ENCODE results near the gene GTPBP1. TPM values are rescaled to one million over a fixed set of nuclear protein-coding genes. Genes with fewer than 3 reads are reported as not detected.

Gene GTPBP1
- total RNA-seq, 1 experiment from 2014 or later: 108 TPM

DNA sequence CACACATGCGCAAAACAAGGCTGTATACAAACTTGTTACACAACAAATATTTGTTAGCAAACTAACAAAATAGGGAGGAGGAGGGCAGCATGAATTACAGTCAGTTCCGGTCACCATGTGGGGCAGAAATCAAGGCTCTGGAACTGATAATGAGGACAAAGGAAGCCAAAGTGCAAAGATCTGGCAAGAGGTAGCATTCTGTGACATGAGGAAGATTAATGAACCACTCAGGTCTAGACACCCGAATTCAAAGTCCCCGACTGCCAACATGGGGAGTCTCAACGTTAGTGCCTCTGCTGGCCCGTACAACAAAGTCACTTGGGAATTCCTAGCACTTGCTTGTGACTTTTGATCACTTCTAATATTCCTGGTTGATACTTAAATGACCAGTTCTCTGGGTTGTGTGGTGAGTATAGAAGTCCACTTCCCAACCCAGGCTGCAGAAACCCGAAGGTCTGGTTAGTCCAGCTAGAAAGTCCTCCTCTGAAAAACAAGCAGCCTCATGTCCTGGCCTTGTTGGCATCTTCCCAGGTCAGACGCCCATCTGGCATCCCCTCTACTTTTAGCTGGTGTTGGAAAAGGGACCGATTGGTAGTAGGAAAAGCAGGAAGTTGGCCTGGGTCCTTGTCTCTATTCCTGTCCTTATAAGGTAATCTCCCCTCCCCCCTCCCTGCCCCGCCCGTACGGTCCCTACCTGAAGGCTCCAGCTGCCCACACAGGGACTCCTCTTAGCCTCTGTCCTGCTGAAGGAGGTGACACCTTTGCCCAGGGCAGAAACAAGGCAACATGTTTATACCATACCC, 48.4 kb downstream of the GTPBP1 start:
- Mint-ChIP-seq H3K27ac (peak overlapping the region in 1 of 3 experiments; percentile 75; a peak in 1 of 7 replicates), H3K27me3 (ENCODE audit: low read depth) (peaks cover 5% of the 10 kb centered on the region), H3K4me1 (peaks cover 23 to 25% of the 10 kb centered on the region in 2 experiments), H3K36me3 (ENCODE audit: insufficient read depth in 1 of 3, low read depth in 3 of 3) (peaks cover 0 to 15% (median 5%) of the 10 kb centered on the region in 3 experiments; a peak in 4 of 7 replicates), H3K4me3 (peak overlapping the region; percentile 61 to 83), H3K9me3 (no peaks in the 10 kb centered on the region)
- Histone ChIP-seq H2AK5ac (ENCODE audit: insufficient read length, low read length) (no peak overlapping the region), H3K56ac (ENCODE audit: insufficient read length, low read depth, low read length) (no peak overlapping the region), H3K9ac (ENCODE audit: extremely low read depth, insufficient read length, low read length) (no peak overlapping the region), H3K14ac (ENCODE audit: insufficient read depth, low read length) (peak overlapping the region; percentile 54; the same call in 1 of the 2 replicates), H3K9me3 (ENCODE audit: control insufficient read depth, low read depth, low read length) (no peaks in the 10 kb centered on the region), H2BK5ac (ENCODE audit: insufficient read length, low read length) (no peak overlapping the region), H2BK12ac (ENCODE audit: insufficient read length, low read depth, low read length) (no peak overlapping the region), H3K4me1 (ENCODE audit: insufficient read depth, low read length) (peaks cover 5% of the 10 kb centered on the region; the same call in 1 of the 2 replicates), H3T11ph (ENCODE audit: low read length) (no peak overlapping the region), H3K4ac (ENCODE audit: low read depth, low read length) (no peak overlapping the region), H3K18ac (ENCODE audit: insufficient read length, low read depth, low read length) (peak overlapping the region; percentile 27), H3K23ac (ENCODE audit: insufficient read length, low read depth, low read length) (no peak overlapping the region), H3K27me3 (ENCODE audit: insufficient read depth, low read length) (no peaks in the 10 kb centered on the region; the same call in 1 of the 2 replicates), H3K23me2 (ENCODE audit: insufficient read length, low read depth, low read length, poor library complexity, severe bottlenecking) (peaks cover 9% of the 10 kb centered on the region), H3K79me1 (ENCODE audit: insufficient read depth, low read depth, low read length, poor library complexity, severe bottlenecking) (no peaks in the 10 kb centered on the region), H2AFZ (ENCODE audit: low read length) (no peak overlapping the region), H2BK120ac (ENCODE audit: low read depth, low read length, poor library complexity, severe bottlenecking) (no peak overlapping the region), H2BK15ac (ENCODE audit: low read depth, low read length) (no peak overlapping the region), H2BK20ac (ENCODE audit: low read depth, low read length, poor library complexity, severe bottlenecking) (no peak overlapping the region), H4K91ac (ENCODE audit: insufficient read length, low read depth, low read length) (no peak overlapping the region), H4K5ac (ENCODE audit: insufficient read length, low read depth, low read length) (no peak overlapping the region), H3K4me2 (ENCODE audit: insufficient read depth, insufficient read length, low read length) (peak overlapping the region; percentile 57), H3K27ac (ENCODE audit: insufficient read length, low read depth, low read length) (no peak overlapping the region), H4K8ac (replicated peaks; ENCODE audit: insufficient read length, low read depth, low read length) (no peak overlapping the region), H3K79me2 (ENCODE audit: insufficient read depth, low read length) (no peaks in the 10 kb centered on the region), H4K20me1 (ENCODE audit: control insufficient read depth, insufficient read depth, insufficient read length) (no peaks in the 10 kb centered on the region)
- WGBS (ENCODE audit: extremely low coverage, insufficient read length, low lambda C conversion rate): no CpG with 5 or more reads among the region's 12 CpGs
- peak; percentile 76 for DNase-seq
- no peak for TF ChIP-seq CTCF (conservative IDR thresholded peaks at IDR 0.05)

Measured in H9 (cell line).